ENCODE data around the gene CDK2.
A peak's percentile ranks its signal among the peaks of the same experiment; 100 is the strongest.

Gene CDK2

DNA sequence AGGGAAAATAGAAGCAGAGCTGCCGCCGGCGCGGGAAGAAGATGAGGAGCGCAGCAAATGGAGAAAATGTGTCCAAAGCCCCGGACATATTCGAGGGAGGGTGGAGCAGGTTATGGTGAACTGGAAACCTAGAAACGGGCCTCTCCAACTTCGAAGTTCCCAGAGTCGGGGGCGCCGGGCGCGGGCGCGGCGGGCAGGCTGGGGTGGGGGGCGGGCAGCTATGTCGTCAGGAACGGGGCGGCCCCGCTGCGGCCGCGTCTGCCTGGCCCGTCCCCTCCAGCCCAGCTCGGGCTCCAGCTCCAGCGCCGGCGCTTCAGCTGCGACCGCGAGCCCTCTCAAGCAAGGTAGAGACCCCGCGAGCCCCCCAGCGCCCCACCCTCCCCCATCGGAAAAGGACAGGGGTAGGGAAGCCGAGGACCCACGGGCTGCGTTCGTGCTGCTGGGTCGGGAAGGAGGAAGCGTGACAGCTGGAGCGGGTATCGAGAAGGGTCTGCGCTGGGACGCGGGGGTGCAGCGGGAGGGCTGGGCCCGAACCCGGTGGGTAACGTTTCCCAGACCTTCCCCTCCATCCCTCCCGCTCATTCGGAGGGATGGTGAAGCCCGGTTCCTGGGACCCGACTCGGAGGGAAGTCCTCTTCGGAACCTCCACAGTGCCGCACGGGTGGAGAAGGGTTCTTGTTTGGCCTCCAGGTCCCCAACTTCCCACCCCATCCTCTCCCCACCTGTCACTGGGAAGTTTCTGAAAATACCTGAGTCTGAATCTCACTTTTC lies 34.7 kb upstream of the CDK2 start:
- no peak for DNase-seq (ENCODE audit: insufficient read length, low spot score)
- no peak for TF ChIP-seq POLR2A (IDR thresholded peaks at IDR 0.05; ENCODE audit: low read depth, low read length)
- no peak for FAIRE-seq

DNA sequence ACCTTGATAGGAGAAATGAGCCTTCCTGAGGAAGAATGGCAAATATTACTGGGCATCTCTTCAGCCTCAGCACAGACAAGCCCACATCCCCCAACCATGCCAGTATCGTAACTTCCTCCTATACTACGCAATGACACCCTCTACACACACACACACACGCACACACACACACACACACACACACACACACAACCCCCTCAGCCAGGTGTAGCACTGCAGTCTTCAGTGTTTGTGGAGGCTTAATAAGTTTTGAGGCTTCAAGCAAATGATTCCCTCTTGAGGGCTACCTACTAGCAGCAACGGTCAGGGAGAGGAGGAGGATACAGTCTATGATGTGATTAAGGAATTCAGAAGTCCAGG lies 34.1 kb upstream of the CDK2 start:
- no peak for TF ChIP-seq POLR2A (IDR thresholded peaks at IDR 0.05; ENCODE audit: low read depth, low read length)
- FAIRE-seq (no peak), DNase-seq (ENCODE audit: insufficient read length, low spot score) (no peak)

GRCh38 chr12:55933169-55933798 lies 33.3 kb upstream of the CDK2 start:
- DNase-seq (ENCODE audit: insufficient read length, low spot score) (no peak), FAIRE-seq (no peak)
- no peak for TF ChIP-seq POLR2A (IDR thresholded peaks at IDR 0.05; ENCODE audit: low read depth, low read length)

DNA sequence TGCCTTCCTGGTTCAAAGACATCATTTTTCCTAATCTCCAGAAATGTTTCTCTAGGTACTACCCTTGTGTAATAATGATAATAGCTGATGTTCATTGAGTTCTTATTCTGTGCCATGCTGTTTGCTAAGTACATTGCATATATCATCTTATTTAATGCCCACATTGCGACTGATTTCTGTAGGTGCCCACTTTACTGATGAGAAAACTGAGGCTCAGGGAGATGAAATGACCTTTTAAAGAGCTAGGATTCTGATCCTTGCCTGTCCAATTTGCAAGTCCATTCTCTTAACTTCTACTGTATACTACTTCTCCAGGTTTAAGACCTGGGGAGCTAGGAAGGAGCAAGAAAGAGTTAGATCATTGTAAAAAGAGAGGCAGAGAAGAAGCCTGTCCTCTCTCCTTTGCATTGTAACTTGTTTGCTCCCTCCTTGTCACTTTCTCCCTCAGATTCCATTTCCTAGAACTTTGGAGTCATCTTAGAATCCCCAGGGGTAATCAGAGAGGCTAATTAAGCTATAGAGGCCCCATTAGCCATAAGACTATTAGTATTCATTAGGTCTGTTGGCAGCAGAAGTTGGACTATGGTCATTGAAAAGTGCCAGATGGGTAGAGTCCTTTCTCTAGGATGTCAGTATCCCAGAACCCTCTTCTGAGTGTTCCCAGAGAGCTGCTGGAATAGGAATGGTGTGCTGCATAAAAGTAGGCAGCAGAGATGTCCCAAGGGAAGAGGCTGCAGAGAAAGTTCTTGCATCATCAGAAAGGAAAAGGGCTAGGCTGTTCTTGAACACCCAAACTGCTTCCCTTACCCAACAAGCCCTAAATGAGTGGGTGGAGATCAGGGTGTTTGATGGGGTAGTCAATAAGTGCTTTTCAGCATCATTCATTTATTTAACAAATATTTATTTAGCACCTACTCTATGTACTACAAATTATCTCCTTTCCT lies 32.6 kb upstream of the CDK2 start:
- no peak for DNase-seq (ENCODE audit: insufficient read length, low spot score)
- no peak for FAIRE-seq
- TF ChIP-seq POLR2A (IDR thresholded peaks at IDR 0.05; ENCODE audit: low read depth, low read length): no peak

- FAIRE-seq: no peak
These were observed 31.9 kb upstream of the CDK2 start for GRCh38 chr12:55934773-55935172.

DNA sequence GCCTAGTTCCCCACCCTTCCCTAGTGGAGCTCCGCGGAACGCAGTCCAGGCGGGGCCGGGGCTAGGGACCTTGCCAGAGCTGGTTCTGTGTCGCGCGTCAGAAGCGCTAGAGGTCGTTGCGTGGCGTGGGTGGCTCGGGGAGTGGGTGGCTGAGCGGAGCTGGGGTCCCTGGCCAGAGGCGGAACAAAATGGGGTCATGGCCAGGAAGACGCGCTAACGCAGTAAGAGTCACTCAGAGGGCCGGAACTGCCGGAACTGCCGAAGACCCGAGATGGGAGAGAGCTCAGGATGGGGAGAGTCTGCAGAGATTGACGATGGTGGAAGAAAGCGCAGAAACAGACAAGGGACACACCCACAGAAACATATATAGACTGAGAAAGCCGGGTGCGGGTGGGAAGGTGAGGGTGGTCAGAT lies 30.9 kb upstream of the CDK2 start:
- no peak for TF ChIP-seq POLR2A (IDR thresholded peaks at IDR 0.05; ENCODE audit: low read depth, low read length)
- no peak for FAIRE-seq
- no peak for DNase-seq (ENCODE audit: insufficient read length, low spot score)

More at GRCh38 chr12:55934773-55935172, 31.9 kb upstream of the CDK2 start:
- DNase-seq (ENCODE audit: insufficient read length, low spot score): no peak
- TF ChIP-seq POLR2A (IDR thresholded peaks at IDR 0.05; ENCODE audit: low read depth, low read length): no peak

GRCh38 chr12:55937981-55938380 lies 28.6 kb upstream of the CDK2 start:
- no peak for TF ChIP-seq POLR2A (IDR thresholded peaks at IDR 0.05; ENCODE audit: low read depth, low read length)
- DNase-seq (ENCODE audit: insufficient read length, low spot score): no peak
- no peak for FAIRE-seq

GRCh38 chr12:55938826-55939501 lies 27.7 kb upstream of the CDK2 start:
- FAIRE-seq (no peak), DNase-seq (ENCODE audit: insufficient read length, low spot score) (no peak)
- no peak for TF ChIP-seq POLR2A (IDR thresholded peaks at IDR 0.05; ENCODE audit: low read depth, low read length)

DNA sequence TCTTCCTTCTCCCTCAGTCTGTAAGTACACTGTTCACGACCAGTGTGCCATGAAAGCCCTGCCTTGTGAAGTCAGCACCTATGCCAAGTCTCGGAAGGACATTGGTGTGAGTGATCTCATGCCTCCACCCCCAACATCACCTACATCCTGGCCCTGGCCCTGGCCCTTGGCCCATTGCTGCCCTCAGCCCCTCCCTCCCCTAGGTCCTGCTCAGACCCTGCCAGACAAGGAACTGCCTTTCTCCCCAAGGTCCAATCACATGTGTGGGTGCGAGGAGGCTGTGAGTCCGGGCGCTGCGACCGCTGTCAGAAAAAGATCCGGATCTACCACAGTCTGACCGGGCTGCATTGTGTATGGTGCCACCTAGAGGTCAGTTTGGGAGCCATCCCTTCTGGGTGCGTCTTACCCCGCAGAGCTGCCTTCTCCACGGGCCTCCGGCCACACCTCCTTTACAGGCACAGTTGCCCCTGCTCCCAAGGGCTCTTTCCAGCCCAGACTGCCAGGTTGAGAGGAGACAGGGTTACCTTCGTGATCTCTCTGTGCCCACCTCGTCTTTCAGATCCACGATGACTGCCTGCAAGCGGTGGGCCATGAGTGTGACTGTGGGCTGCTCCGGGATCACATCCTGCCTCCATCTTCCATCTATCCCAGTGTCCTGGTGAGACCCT lies 26.4 kb upstream of the CDK2 start:
- FAIRE-seq: peak; percentile 78

GRCh38 chr12:55942055-55942454 lies 24.6 kb upstream of the CDK2 start:
- FAIRE-seq (no peak), DNase-seq (ENCODE audit: insufficient read length, low spot score) (no peak)
- TF ChIP-seq POLR2A (IDR thresholded peaks at IDR 0.05; ENCODE audit: low read depth, low read length): no peak

More for the DNA sequence above, 26.4 kb upstream of the CDK2 start:
- DNase-seq (ENCODE audit: insufficient read length, low spot score): peak; percentile 81
- no peak for TF ChIP-seq POLR2A (IDR thresholded peaks at IDR 0.05; ENCODE audit: low read depth, low read length)

DNA sequence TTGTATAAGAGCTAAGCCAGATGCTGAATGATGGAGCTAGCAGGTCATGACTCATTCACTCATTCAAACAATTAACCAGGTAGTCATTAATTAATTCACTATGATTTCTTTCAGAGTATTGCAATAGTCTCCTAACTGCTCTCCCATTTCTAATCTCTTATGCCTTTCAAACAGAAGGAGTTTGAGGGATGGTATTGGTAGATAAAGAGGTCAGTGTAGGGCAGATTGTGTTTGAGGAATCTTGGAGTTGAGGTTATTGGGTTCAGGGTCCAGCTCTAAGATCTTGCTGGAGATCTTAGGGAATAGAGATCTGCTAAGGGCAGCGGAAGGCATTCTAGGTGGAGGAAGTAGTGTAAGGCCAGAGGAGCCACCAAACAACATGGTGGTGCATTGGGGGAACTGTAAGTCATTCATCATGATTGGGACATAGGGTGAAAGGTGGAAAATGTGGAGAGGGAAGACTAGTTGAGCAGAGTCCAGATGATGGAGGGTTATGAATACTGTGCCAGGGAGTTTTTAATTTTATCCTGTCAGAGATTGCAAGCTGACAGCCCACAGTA lies 24.0 kb upstream of the CDK2 start:
- no peak for TF ChIP-seq POLR2A (IDR thresholded peaks at IDR 0.05; ENCODE audit: low read depth, low read length)
- no peak for FAIRE-seq
- no peak for DNase-seq (ENCODE audit: insufficient read length, low spot score)

- no peak for TF ChIP-seq POLR2A (IDR thresholded peaks at IDR 0.05; ENCODE audit: low read depth, low read length)
- DNase-seq (ENCODE audit: insufficient read length, low spot score) (no peak), FAIRE-seq (no peak)
These were observed 20.1 kb upstream of the CDK2 start for GRCh38 chr12:55946553-55946952.

DNA sequence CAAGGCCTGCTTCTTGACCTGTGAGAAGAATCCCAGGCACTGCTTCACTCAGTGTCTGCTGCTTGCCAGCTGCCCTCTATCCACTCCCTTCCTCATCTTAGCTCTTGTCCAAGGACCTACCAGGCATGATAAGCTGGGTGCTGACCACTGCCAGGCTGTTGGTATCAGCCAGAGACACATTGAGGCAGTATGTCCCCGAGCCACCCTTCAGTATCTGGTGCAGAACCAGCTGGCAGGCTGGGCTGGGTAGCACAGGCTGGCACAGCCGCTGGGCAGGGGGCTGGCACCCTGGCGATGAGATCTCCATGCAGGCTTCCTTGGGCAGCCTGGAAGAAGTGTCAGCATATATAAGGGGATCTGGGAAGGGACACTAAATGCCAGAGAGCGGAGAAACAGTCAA lies 11.3 kb upstream of the CDK2 start:
- no peak for TF ChIP-seq POLR2A (IDR thresholded peaks at IDR 0.05; ENCODE audit: low read depth, low read length)
- FAIRE-seq (no peak), DNase-seq (ENCODE audit: insufficient read length, low spot score) (no peak)

Data from H54 (cell line).